Left lung (tissue), 10 donors: ENCODE results near the gene NAV2. TPM values are rescaled to one million over a fixed set of nuclear protein-coding genes. Genes with fewer than 3 reads are reported as not detected.

Source experiments
- ATAC-seq: fragments of 200-7000 bp; cut with Tn5 transposase; one replicate; pipeline ENCODE4 v1.9.1; 2020; ENCODE audit warnings: moderate library complexity
- DNase-seq, 4 donors: peaks; one replicate each; pipeline ENCODE4 v3.0.0-alpha.2; 2013 to 2020
- H3K27ac ChIP-seq, 2 donors: fragments of 200-600 bp; sonication (generic) in 1 of 2; one replicate each; pipeline versions ENCODE4 v1.5.0 to v1.8.0; 2020 to 2021
- H3K27me3 ChIP-seq, 2 donors: fragments of 200-600 bp; sonication (generic) in 1 of 2; one replicate each; pipeline versions ENCODE4 v1.5.0 to v1.8.0; 2020 to 2021
- H3K36me3 ChIP-seq, 2 donors: fragments of 200-600 bp; sonication (generic) in 1 of 2; one replicate each; pipeline versions ENCODE4 v1.5.0 to v1.8.0; 2020 to 2021
- H3K4me1 ChIP-seq, 2 donors: fragments of 200-600 bp; one replicate each; pipeline ENCODE4 v1.8.0; 2021
- H3K4me3 ChIP-seq, 2 donors: fragments of 200-600 bp; sonication (generic) in 1 of 2; one replicate each; pipeline versions ENCODE4 v1.5.0 to v1.8.0; 2020 to 2021; ENCODE audit warnings: mild to moderate bottlenecking in 1 of 2
- H3K9me3 ChIP-seq, 2 donors: fragments of 200-600 bp; sonication (generic) in 1 of 2; one replicate each; pipeline versions ENCODE4 v1.5.0 to v1.8.0; 2020 to 2021
- CTCF ChIP-seq, 2 donors: fragments of 200-600 bp; sonication (generic) in 1 of 2; IDR thresholded peaks; one replicate each; pipeline versions ENCODE4 v1.5.0 to v1.8.0; 2021; ENCODE audit warnings: antibody characterized with exemption in 2 of 2
- intact Hi-C, 2 donors: fragments of 100-400 bp; cut with DNase I; formaldehyde crosslinking; loops; one replicate each; pipeline versions ENCODE4 v1.11.2 to v1.14.2; 2022
- polyA plus RNA-seq, 6 donors: library from polyadenylated mRNA; unstranded; fragments of 120-200 nt; gene quantifications; one replicate each; pipeline ENCODE4 v1.2.1, GENCODE V29; 2013; ENCODE audit not compliant: insufficient read length in 6 of 6
- total RNA-seq, 2 donors: library from RNA; stranded (reverse); fragmentation: NEBNext Ultra II Directional; extraction: Animal tissue kit (Norgen Biotek cat#: 25700); gene quantifications; one replicate each; pipeline ENCODE4 v1.2.1, GENCODE V29; 2021
- donor health status: DM: no; HTN: yes; CAD: no.
- donor health status: DM: no; HTN: no; CAD: no.

Gene NAV2
- total and polyA plus RNA-seq, 8 donors = 18.0 to 59.9 (median 23.1) TPM

- intact Hi-C loops = no loop called here
- DNase-seq (no peak), ATAC-seq (no peak)
- Histone ChIP-seq H3K36me3 (no peaks in the 10 kb centered on the region), H3K27ac (no peak overlapping the region), H3K9me3 (no peaks in the 10 kb centered on the region), H3K4me1 (no peaks in the 10 kb centered on the region), H3K27me3 (no peaks in the 10 kb centered on the region), H3K4me3 (no peak overlapping the region)
- no peak for TF ChIP-seq CTCF (IDR thresholded peaks at IDR 0.05)
Observed at GRCh38 chr11:19844806-19845205, 132.2 kb downstream of the NAV2 start.

- DNase-seq (no peak), ATAC-seq (no peak)
- no peaks in the 10 kb centered on the region for H3K27me3 ChIP-seq
- no peaks in the 10 kb centered on the region for H3K9me3 ChIP-seq
- no peak overlapping the region for H3K4me3 ChIP-seq
- H3K4me1 ChIP-seq = no peaks in the 10 kb centered on the region
- intact Hi-C loops = no loop called here
- no peaks in the 10 kb centered on the region for H3K36me3 ChIP-seq
- no peak for TF ChIP-seq CTCF (IDR thresholded peaks at IDR 0.05)
- H3K27ac ChIP-seq = no peak overlapping the region
Observed at GRCh38 chr11:19845626-19846025, 133.0 kb downstream of the NAV2 start.

GRCh38 chr11:19846654-19847305 is 134.1 kb downstream of the NAV2 start:
- no peak for TF ChIP-seq CTCF (IDR thresholded peaks at IDR 0.05)
- peak in 2 of 4 donors; percentile 26 to 59 for DNase-seq
- H3K4me1 ChIP-seq = no peaks in the 10 kb centered on the region
- ATAC-seq = peak; percentile 26
- no peak overlapping the region for H3K4me3 ChIP-seq
- no peaks in the 10 kb centered on the region for H3K9me3 ChIP-seq
- intact Hi-C loops = no loop called here
- no peaks in the 10 kb centered on the region for H3K27me3 ChIP-seq
- H3K36me3 ChIP-seq = no peaks in the 10 kb centered on the region
- no peak overlapping the region for H3K27ac ChIP-seq

- H3K4me1 ChIP-seq = no peaks in the 10 kb centered on the region
Observed at GRCh38 chr11:19848219-19848618, 135.6 kb downstream of the NAV2 start.

More at GRCh38 chr11:19848219-19848618, 135.6 kb downstream of the NAV2 start:
- intact Hi-C loops = no loop called here
- H3K36me3 ChIP-seq = no peaks in the 10 kb centered on the region
- DNase-seq (no peak), ATAC-seq (no peak)
- TF ChIP-seq CTCF (IDR thresholded peaks at IDR 0.05) = no peak
- H3K27me3 ChIP-seq = no peaks in the 10 kb centered on the region
- H3K4me3 ChIP-seq = no peak overlapping the region
- no peak overlapping the region for H3K27ac ChIP-seq
- no peaks in the 10 kb centered on the region for H3K9me3 ChIP-seq
